K562 (cell line): Measurements from ENCODE around the gene EML3. TPM values are rescaled to one million over a fixed set of nuclear protein-coding genes. Genes with fewer than 3 reads are reported as not detected.
A peak's percentile ranks its signal among the peaks of the same experiment; 100 is the strongest.

Experiments used
- KDM1A ChIP-seq, 2 experiments: fragments of 450-650 bp; IDR thresholded peaks; 2 replicates each; pipeline ENCODE4 v1.6.1; 2016; ENCODE audit warnings: mild to moderate bottlenecking in 2 of 2
- KDM5B ChIP-seq: fragments of 200-600 bp; sonication (generic); IDR thresholded peaks from 2 replicates; pipeline ENCODE4 v1.6.1; 2012; ENCODE audit warnings: low read depth, mild to moderate bottlenecking, moderate library complexity, low read length, control low read depth, inconsistent platforms; ENCODE audit not compliant: insufficient replicate concordance
- KLF13 ChIP-seq: fragments of 450-650 bp; IDR thresholded peaks from 2 replicates; pipeline ENCODE4 v1.6.1; 2016; ENCODE audit warnings: missing genetic modification characterization, low read depth, mild to moderate bottlenecking, missing compliant biosample characterization, moderate library complexity, borderline replicate concordance
- POLR2G ChIP-seq: fragments of 200-400 bp; formaldehyde crosslinking; IDR thresholded peaks from 2 replicates; pipeline ENCODE4 v1.6.1; 2017; ENCODE audit warnings: low read depth, mild to moderate bottlenecking, antibody characterized with exemption, low read length, moderate library complexity
- SMARCA4 ChIP-seq: fragments of 450-650 bp; IDR thresholded peaks from 2 replicates; pipeline ENCODE4 v1.6.1; 2016
- TCF3 ChIP-seq: sonication (generic); formaldehyde crosslinking; IDR thresholded peaks from 2 replicates; pipeline ENCODE4 v1.4.0; 2020; ENCODE audit warnings: mild to moderate bottlenecking, missing genetic modification reagents
- TRIM25 ChIP-seq: fragments of 450-650 bp; IDR thresholded peaks from 2 replicates; pipeline ENCODE4 v1.7.0; 2016; ENCODE audit warnings: borderline replicate concordance
- ZBTB33 ChIP-seq: sonication (generic); formaldehyde crosslinking; IDR thresholded peaks from 2 replicates; pipeline ENCODE4 v1.8.1; 2023; ENCODE audit warnings: mild to moderate bottlenecking, missing genetic modification reagents
- ZBTB7A ChIP-seq: IDR thresholded peaks from 2 replicates; pipeline ENCODE4 v1.6.1; 2011; ENCODE audit warnings: low read depth, mild to moderate bottlenecking, low read length, moderate library complexity, borderline replicate concordance; ENCODE audit not compliant: control insufficient read depth
- ZC3H11A ChIP-seq: IDR thresholded peaks from 2 replicates; pipeline ENCODE4 v1.6.1; 2012; ENCODE audit warnings: low read depth, low read length, improper control_type of control experiment
- ZNF184 ChIP-seq: sonication (generic); formaldehyde crosslinking; IDR thresholded peaks from 2 replicates; pipeline ENCODE4 v1.5.0; 2020; ENCODE audit warnings: missing genetic modification reagents
- ZNF384 ChIP-seq: IDR thresholded peaks from 2 replicates; pipeline ENCODE4 v1.6.1; 2012; ENCODE audit warnings: low read depth, low read length, improper control_type of control experiment
- ZNF695 ChIP-seq: fragments of 450-650 bp; formaldehyde crosslinking; IDR thresholded peaks from 2 replicates; pipeline ENCODE4 v1.4.0; 2020; ENCODE audit warnings: mild to moderate bottlenecking, moderate library complexity
- polyA plus RNA-seq, 8 experiments: library from polyadenylated mRNA; depleted of rRNA in 4 of 8; stranded (reverse) in 5 of 8; unstranded in 3 of 8; fragments of >200 nt; fragmentation: Nextera tagmentation in 2 of 8; fragmentation: Illumina TruSeq in 1 of 8; extraction: Ambion mirVana in 2 of 8; extraction: Trizol in 1 of 8; gene quantifications; 2 replicates each; pipeline versions ENCODE4 v1.2.1 to v1.2.3, GENCODE V29; 2011 to 2014; ENCODE audit warnings: inconsistent platforms in 1 of 8, missing spikeins in 1 of 8
- total RNA-seq, 7 experiments: library from RNA; depleted of rRNA in 6 of 7; stranded (reverse); fragments of >200 nt in 6 of 7; fragmentation: Illumina TruSeq in 2 of 7; extraction: Trizol in 2 of 7; gene quantifications; 2 replicates each; pipeline versions ENCODE4 v1.2.1 to v1.2.3, GENCODE V29; 2011 to 2021; ENCODE audit warnings: low replicate concordance in 1 of 7
- TF ChIP-seq, protein P1 (sequence below): fragments of 450-650 bp; IDR thresholded peaks from 2 replicates; pipeline ENCODE4 v1.6.1; 2018; ENCODE audit not compliant: partially characterized antibody

The EML3 gene
- total and polyA plus RNA-seq, 9 of the 15 experiments (the other 6 are each of a cell fraction or from before 2014, with no cell fraction given) = 0.32 to 90.5 (median 26.4) TPM

- TF ChIP-seq ZBTB33 (CRISPR knock-in tag) (peak; percentile 10; the same call in 1 of the 2 replicates), ZNF384 (no peak), SMARCA4 (peak; percentile 49), ZBTB7A (peak; percentile 98), ZNF695 (CRISPR knock-in tag) (0 out of 2 replicates have a peak, but pooled peaks have one; percentile 69), ZNF184 (CRISPR knock-in tag) (no peak), KDM5B (peak; percentile 24), TRIM25 (no peak), KDM1A (IDR thresholded peaks at IDR 0.05) (peak in 1 of 2 experiments; percentile 11; a peak in 1 of 4 replicates), TCF3 (CRISPR knock-in tag) (peak; percentile 9; the same call in 1 of the 2 replicates), POLR2G (peak; percentile 63; the same call in 1 of the 2 replicates), ZC3H11A (no peak), KLF13 (tag) (0 out of 2 replicates have a peak, but pooled peaks have one; percentile 11)
- TF ChIP-seq, protein P1, sequence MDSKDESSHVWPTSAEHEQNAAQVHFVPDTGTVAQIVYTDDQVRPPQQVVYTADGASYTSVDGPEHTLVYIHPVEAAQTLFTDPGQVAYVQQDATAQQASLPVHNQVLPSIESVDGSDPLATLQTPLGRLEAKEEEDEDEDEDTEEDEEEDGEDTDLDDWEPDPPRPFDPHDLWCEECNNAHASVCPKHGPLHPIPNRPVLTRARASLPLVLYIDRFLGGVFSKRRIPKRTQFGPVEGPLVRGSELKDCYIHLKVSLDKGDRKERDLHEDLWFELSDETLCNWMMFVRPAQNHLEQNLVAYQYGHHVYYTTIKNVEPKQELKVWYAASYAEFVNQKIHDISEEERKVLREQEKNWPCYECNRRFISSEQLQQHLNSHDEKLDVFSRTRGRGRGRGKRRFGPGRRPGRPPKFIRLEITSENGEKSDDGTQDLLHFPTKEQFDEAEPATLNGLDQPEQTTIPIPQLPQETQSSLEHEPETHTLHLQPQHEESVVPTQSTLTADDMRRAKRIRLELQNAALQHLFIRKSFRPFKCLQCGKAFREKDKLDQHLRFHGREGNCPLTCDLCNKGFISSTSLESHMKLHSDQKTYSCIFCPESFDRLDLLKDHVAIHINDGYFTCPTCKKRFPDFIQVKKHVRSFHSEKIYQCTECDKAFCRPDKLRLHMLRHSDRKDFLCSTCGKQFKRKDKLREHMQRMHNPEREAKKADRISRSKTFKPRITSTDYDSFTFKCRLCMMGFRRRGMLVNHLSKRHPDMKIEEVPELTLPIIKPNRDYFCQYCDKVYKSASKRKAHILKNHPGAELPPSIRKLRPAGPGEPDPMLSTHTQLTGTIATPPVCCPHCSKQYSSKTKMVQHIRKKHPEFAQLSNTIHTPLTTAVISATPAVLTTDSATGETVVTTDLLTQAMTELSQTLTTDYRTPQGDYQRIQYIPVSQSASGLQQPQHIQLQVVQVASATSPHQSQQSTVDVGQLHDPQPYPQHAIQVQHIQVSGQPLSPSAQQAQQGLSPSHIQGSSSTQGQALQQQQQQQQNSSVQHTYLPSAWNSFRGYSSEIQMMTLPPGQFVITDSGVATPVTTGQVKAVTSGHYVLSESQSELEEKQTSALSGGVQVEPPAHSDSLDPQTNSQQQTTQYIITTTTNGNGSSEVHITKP = peak; percentile 77
Observed at GRCh38 chr11:62556108-62556874, 56.3 kb downstream of the EML3 start (continued).
